ENCODE results near the gene ABCA2. TPM values are rescaled to one million over a fixed set of nuclear protein-coding genes. Genes with fewer than 3 reads are reported as not detected.

The ABCA2 gene
- total and polyA plus RNA-seq, 2 experiments from 2014 or later = 7.0 to 16.0 TPM

- TF ChIP-seq ZNF462 (CRISPR knock-in tag; IDR thresholded peaks at IDR 0.05) (no peak), CREB1 (CRISPR knock-in tag; IDR thresholded peaks at IDR 0.05; ENCODE audit: low read depth) (no peak), ZNF331 (CRISPR knock-in tag; IDR thresholded peaks at IDR 0.05; ENCODE audit: low read depth) (no peak), REST (IDR thresholded peaks at IDR 0.05; ENCODE audit: unreplicated experiment) (no peak), ZNF114 (CRISPR knock-in tag; IDR thresholded peaks at IDR 0.05) (no peak)
These were observed 55.7 kb downstream of the ABCA2 start (continued) for GRCh38 chr9:136972335-136972734.

- H3K27ac ChIP-seq (ENCODE audit: low read depth) = no peak overlapping the region
- no peaks in the 10 kb centered on the region for H3F3A ChIP-seq (replicated peaks; ENCODE audit: low read depth)
- Mint-ChIP-seq H3K36me3 (ENCODE audit: low read depth) (no peaks in the 10 kb centered on the region), H3K9me3 (no peaks in the 10 kb centered on the region), H3K4me1 (no peaks in the 10 kb centered on the region), H3K27me3 (ENCODE audit: insufficient read depth, low read depth, poor library complexity) (peaks cover 2% of the 10 kb centered on the region), H3K27ac (no peak overlapping the region), H3K4me3 (no peak overlapping the region)
- H3K4me2 ChIP-seq = no peak overlapping the region
- TF ChIP-seq JUNB (IDR thresholded peaks at IDR 0.05; ENCODE audit: unreplicated experiment) (no peak), EZH2 (IDR thresholded peaks at IDR 0.05; ENCODE audit: low read depth, unreplicated experiment) (no peak)
- H3K36me3 ChIP-seq (ENCODE audit: insufficient read depth) = no peaks in the 10 kb centered on the region
- H4K20me1 ChIP-seq (replicated peaks; ENCODE audit: insufficient read depth) = no peaks in the 10 kb centered on the region
- H3K27me3 ChIP-seq (ENCODE audit: insufficient read depth) = no peaks in the 10 kb centered on the region
- H3K79me2 ChIP-seq (replicated peaks; ENCODE audit: insufficient read depth) = no peaks in the 10 kb centered on the region
- H3K4me1 ChIP-seq (ENCODE audit: insufficient read depth) = no peaks in the 10 kb centered on the region
- H3K9me2 ChIP-seq (ENCODE audit: insufficient read depth) = no peaks in the 10 kb centered on the region
- no peak for ATAC-seq
- DNase-seq (ENCODE audit: low spot score) = no peak
- H3K4me3 ChIP-seq = no peak overlapping the region
- no peak overlapping the region for H2AFZ ChIP-seq
These were observed 56.3 kb downstream of the ABCA2 start for GRCh38 chr9:136971746-136972145.
